ENCODE measurements around the gene SLC41A2.

DNA sequence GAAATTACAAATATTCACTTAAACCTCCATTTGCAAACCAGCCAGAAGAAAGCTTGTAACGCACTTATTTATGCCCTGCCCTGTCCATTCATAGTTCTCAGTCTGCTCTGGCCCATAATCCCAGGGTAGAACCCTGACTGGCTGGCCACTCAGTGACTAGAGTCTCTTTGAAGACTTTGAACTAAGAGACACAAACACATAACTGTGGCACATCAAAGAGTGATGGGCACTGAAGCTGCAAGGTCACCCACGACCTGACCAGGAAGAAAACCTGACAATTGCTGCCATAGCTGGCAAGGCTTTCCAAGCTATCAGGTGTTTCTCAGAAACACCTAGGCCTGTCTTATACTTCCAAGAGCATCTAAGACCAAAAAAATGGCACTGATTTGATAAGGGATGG lies 28.7 kb downstream of the SLC41A2 start:
- TF ChIP-seq CTCF (IDR thresholded peaks at IDR 0.05) (no peak), POLR2A (IDR thresholded peaks at IDR 0.05) (no peak)
